ENCODE measurements around the gene NLRP7.
A peak's percentile ranks its signal among the peaks of the same experiment; 100 is the strongest.
"Not testable (repeated sequence)": the region's sequence is repeated elsewhere in the genome, so short reads cannot be mapped to it uniquely, and the experiment has no call there.

NLRP7 gene

DNA sequence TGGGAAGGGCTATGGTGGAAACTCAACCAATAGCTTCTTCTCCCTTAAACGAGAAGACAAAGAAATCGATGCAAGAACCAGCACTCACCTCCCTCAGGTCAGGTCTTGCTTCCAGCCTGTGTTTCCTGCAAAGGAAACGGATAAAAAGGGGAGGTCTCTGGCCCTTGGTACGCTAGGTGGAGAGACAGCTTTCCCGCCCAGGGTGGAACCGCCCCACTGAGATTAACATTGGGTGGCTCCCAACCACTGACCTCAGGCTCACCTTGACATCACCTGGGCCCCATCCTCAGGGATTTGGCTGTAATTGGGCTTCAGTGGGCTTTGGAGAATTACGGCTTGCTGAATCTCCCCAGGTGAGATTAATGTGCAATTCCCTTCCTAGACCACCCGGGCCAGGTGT, at the start of gene NLRP7:
NLRP7 (minus strand) TSS at position 150 of the 400 bp plus-strand sequence.
- no peak for DNase-seq

DNA sequence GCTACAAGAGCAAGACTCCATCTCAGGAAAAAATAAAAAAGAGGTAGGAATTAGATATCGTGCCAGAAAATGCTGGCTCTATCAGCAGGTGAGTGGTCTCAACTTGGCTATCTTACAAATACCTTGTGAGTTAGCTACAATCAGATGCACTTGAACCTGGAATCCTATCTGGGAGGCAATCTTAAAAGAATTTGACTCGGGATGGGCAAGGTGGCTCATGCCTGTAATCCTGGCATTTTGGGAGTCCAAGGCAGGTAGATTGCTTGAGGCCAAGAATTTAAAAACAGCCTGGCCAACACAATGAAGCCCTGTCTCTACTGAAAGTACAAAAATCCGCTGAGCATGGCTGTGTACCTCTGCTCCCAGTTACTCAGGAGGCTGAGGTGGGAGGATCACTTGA, 48.2 kb upstream of the NLRP7 start:
- no peak for DNase-seq

DNA sequence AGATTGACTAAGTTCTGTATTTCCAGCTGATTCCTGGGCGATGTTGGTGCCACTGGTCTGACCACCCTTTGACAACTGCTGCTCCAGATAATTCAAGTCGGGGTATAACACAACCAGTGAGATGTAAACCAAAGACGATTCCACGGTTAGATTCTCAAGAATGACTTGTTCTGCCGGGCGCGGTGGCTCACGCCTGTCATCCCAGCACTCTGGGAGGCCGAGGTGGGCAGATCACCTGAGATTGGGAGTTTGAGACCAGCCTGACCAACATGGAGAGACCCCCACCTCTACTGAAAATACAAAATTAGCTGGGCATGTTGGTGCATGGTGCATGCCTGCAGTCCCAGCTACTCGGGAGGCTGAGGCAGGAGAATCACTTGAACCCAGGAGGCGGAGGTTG, 42.2 kb upstream of the NLRP7 start:
- DNase-seq: not testable (repeated sequence)

DNA sequence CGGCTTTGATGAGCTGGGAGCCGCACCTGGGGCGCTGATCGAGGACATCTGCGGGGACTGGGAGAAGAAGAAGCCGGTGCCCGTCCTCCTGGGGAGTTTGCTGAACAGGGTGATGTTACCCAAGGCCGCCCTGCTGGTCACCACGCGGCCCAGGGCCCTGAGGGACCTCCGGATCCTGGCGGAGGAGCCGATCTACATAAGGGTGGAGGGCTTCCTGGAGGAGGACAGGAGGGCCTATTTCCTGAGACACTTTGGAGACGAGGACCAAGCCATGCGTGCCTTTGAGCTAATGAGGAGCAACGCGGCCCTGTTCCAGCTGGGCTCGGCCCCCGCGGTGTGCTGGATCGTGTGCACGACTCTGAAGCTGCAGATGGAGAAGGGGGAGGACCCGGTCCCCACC, 35.2 kb upstream of the NLRP7 start:
- not testable (repeated sequence) for DNase-seq

DNA sequence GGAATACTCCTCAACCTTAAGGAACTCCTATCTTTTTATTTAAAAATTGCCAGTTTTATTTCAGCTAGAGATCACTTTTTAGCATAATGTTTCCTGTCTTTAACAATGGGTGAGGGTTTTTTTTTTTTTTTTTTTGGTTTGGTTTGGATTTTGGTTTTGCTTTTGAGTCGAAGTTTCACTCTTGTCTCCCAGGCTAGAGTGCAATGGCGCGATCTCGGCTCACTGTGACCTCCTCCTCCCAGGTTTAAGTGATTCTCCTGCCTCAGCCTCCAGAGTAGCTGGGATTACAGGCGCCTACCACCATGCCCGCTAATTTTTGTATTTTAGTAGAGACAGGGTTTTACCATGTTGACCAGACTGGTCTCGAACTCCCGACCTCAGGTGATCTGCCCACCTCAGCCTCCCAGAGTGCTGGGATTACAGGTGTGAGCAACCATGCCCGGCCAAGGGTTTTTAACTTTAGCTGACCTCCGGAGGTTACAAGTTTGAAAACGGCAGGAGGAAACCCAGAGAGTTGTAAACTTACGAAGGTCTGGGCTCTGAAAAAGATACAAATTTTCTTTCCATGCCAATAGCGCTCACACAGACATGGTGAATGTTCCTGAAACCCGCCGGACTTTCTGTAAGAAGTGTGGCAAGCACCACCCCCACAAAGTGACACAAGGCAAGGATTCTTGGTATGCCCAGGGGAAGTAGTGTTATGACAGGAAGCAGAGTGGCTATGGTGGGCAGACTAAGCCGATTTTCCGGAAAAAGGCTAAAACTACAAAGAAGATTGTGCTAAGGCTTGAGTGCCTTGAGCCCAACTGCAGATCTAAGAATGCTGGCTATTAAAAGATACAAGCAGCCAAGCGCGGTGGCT, 26.1 kb upstream of the NLRP7 start:
- peak; percentile 75 for DNase-seq

DNA sequence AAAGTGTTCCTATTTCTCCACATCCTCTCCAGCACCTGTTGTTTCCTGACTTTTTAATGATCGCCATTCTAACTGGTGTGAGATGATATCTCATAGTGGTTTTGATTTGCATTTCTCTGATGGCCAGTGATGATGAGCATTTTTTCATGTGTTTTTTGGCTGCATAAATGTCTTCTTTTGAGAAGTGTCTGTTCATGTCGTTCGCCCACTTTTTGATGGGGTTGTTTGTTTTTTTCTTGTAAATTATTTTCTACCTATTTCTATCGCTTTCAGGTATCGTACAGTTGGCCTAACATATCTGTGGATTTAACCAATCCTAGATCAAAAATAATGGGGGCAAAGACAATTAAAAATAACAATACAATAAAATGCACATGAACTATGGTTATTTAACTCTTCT, 24.1 kb upstream of the NLRP7 start:
- not testable (repeated sequence) for DNase-seq

DNA sequence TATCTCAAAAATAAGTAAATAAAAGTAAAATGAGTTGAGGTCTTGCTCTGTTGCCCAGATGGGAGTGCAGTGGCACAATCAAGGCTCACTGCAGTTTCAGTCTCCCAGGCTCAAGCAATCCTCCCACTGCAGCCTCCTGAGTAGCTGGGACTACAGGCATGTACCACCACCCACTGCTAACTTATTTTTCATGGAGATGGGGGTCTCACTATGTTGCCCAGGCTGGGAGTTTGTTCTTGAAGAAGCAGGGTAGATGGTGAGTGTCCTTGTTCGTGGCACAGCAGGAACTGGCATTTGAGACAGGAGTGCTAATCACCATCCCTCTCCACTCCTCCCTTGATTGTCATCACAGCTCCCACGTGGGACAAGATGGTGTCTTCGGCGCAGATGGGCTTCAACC, 22.3 kb upstream of the NLRP7 start:
- no peak for DNase-seq

DNA sequence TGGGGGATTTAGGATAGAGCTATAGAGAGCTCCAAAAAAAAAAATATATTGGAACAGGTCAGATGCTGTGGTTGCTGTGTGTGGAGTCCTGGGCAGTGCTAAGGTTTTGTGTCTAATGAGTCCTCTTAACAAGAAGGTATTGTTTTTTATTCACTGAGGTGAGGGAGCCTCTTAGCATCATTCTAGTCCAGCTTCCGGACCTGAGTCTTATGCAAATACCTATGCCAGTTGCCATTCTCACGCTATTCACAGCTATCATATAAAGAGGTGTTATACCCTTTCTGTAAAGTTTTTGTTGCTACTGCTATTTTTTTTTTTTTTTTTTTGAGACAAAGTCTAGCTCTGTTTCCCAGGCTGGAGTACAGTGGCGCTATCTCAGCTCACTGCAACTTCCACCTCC, 20.3 kb upstream of the NLRP7 start:
- DNase-seq: no peak

DNA sequence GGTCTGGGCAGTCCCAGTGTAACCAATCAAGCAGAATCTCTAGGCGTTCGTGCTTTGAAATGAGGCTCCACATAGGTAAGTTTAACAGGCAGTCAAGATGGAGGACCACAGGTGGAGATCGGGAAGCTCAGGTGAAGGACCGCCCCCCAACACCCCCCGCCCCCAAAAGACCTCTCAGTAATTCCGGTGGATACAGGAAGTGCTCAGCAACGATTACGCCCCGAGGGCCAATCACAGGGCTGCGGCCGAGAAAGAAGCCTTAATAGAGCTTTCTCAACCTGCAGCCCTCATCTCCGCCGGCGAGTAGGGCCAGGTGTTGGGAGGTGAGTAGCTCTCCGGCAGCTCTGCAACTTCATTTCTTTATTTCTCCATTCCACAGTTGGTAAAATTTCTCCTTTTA, 17.7 kb upstream of the NLRP7 start:
- DNase-seq: not testable (repeated sequence)

DNA sequence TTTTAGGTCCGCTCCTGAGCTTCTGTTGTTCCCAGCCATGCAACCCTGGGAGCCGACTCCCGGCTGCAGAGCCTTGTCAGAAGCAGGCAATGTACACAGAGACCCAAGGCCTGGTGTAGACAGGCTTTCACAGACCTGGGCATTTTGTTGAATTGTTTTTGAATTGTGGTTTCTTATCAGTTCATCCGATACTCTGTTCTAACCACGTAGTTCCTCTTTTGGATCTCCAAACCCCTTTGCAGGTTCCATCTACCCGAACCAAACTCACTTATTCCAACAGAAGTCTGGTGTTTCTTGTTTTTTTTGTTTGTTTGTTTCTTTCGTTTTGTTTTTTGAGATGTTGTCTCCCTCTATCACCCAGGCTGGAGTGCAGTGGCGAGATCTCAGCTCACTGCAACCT, 12.5 kb upstream of the NLRP7 start:
- DNase-seq: peak; percentile 46

DNA sequence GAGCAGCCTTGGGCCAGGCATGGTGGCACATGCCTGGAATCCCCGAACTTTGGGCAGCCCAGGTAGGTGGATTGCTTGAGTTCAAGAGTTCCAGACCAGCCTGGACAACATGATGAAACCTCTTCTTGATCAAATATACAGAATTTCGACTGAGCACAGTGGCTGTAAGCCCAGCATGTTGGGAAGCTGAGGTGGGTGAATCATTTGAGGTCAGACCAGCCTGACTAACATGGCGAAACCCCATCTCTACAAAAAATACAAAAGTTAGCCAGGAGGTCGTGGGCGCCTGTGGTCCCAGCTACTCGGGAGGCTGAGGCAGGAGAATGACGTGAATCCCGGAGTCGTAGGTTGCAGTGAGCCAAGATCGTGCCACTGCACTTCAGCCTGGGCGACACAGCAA, 8.0 kb upstream of the NLRP7 start:
- DNase-seq: no peak

DNA sequence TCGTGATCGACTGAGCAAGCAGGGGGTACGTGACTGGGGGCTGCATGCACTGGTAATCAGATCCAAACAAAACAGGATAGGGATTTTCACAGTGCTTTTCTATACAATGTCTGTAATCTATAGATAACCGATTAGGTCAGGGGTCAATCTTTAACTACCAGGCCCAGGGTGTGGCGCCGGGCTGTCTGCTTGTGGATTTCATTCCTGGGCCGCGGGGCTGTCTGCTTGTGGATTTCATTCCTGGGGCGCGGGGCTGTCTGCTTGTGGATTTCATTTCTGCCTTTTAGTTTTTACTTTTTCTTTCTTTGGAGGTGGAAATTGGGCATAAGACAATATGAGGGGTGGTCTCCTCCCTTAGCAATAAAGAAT, 6.0 kb upstream of the NLRP7 start:
- not testable (repeated sequence) for DNase-seq

DNA sequence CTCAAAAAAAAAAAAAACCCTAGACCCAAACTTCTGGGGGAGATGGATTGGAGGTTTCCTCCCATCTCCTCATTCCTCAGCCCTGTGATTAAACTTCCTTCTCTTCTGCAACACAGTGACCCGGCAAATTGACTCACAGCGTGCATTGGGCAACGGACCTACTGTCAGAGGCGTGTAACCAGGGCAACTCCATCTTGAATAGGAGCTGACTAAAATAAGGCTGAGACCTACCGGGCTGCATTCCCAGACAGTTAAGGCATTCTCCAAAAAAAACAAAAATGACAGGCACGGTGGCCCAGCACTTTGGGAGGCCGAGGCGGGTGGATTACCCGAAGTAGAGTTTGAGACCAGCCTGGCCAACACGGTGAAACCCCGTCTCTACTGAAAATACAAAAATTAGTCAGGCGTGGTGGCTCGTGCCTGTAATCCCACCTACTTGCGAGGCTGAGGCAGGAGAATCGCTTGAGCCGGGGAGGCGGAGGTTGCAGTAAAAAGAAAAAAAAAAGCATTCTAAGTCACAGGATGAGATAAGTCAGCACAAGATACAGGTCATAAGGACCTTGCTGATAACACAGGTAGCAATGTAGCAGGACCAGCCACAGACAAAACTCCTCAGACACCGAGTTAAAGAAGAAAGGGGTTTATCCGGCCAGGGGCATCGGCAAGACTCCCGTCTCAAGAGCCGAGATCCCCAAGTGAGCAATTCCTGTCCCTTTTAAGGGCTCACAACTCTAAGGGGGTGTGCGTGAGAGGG, 5.4 kb upstream of the NLRP7 start:
- no peak for DNase-seq

DNA sequence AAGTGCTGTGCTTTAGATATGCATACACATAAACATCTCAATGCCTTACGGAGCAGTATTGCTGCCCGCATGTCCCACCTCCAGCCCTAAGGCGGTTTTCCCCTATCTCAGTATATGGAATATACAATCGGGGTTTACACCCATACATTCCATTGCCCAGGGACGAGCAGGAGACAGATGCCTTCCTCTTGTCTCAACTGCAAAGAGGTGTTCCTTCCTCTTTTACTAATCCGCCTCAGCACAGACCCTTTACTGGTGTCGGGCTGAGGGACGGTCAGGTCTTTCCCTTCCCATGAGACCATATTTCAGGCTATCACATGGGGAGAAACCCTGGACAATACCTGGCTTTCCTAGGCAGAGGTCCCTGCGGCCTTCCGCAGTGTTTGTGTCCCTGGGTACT, 3.2 kb upstream of the NLRP7 start:
- not testable (repeated sequence) for DNase-seq

DNA sequence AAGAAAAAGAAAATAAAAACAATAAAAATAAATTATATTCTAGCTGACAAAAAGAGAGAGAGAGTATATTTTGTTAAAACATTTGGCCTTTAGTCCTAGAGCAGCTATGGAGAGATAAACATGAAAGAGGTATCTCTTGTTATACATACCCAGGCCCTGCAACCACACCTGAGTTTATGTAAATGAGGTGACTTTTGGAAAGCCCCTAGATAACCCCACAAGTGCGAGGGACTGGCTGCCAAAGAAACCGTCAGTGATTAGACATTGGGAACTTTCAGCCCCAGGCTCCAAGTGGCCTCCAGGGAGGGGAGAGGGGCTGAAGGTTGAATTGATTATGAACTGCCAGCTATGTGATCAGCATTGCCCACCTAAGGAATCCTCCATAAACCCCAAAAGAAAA, 2.1 kb upstream of the NLRP7 start:
- no peak for DNase-seq

DNA sequence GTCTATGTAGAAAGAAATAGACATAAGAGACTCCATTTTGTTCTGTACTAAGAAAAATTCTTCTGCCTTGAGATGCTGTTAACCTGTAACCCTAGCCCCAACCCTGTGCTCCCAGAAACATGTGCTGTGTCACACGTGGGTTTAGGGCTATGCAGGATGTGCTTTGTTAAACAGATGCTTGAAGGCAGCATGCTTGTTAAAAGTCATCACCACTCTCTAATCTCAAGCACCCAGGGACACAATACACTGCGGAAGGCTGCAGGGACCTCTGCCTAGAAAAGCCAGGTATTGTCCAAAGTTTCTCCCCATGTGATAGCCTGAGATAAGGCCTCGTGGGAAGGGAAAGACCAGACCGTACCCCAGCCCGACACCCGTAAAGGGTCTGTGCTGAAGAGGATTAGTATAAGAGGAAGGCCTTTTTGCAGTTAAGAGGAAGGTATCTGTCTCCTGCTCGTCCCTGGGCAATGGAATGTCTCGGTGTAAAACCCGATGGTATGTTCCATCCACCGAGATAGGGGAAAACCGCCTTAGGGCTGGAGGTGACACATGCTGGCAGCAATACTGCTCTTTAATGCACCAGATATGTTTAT, 3.5 kb downstream of the NLRP7 start:
- not testable (repeated sequence) for DNase-seq

DNA sequence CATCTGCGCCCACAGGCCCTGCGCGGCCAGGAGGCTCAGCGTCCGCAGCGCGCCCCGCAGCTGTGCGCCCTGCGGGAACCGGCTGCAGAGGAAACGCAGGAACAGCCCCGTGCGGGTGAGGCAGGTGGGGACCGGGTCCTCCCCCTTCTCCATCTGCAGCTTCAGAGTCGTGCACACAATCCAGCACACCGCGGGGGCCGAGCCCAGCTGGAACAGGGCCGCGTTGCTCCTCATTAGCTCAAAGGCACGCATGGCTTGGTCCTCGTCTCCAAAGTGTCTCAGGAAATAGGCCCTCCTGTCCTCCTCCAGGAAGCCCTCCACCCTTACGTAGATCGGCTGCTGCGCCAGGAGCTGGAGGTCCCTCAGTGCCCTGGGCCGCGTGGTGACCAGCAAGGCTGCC, 7.8 kb downstream of the NLRP7 start:
- not testable (repeated sequence) for DNase-seq

DNA sequence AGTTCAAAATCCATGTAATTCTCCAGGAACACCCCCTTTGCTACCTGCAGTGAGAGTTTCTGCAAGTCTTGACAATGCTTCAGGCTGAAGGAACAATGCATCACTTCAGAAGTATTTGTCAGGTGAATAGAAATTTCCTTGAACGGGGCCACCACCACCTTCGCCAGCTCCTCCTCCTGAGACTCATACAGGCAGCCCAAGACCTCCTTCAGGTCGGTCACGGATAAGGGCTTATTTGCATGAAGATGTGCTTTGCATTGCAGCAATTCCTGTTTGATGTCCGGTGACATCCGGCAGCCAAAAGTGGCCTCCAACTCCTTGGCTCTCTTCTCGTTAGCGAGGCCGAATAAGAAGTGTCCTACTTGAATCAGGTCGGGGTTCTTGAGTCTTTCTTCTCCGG, 8.4 kb downstream of the NLRP7 start:
- no peak for DNase-seq

DNA sequence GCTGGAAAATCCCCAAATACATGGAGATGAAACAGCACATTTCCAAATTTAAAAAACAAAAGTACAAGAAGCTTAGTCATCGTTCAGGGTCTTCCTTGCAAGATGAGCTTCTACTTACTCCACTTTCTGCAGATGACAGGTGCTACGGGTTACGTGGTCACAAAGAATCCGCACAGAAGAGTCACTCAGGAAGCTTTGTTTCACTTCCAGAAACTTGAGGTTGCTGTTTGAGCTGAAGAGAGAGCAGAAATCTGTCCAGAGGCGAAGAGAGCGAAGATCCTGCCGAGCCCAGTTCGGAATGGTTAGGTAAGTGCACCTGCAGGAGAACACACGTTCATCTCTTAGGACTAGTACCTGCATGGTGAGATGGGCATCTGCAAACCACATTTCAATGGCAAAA, 9.4 kb downstream of the NLRP7 start:
- no peak for DNase-seq

DNA sequence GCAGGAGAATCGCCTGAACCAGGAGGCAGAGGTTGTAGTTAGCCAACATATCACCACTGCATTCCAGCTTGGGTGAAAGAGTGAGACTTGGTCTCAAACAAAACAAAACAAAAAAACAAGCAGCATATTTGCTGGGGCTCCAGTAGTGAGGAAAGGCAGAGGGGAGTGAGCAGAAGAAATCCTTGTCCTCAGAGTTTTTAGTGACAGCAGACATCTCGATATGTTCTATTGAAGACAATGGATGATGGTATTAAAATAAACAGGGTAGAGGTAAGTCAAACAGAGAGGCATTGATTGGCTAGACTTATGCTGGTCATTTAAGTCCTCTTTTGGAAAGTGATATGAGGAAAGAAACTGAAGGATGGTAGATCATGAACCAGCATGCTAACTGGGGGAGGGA, 19.0 kb downstream of the NLRP7 start:
- DNase-seq: no peak

DNA sequence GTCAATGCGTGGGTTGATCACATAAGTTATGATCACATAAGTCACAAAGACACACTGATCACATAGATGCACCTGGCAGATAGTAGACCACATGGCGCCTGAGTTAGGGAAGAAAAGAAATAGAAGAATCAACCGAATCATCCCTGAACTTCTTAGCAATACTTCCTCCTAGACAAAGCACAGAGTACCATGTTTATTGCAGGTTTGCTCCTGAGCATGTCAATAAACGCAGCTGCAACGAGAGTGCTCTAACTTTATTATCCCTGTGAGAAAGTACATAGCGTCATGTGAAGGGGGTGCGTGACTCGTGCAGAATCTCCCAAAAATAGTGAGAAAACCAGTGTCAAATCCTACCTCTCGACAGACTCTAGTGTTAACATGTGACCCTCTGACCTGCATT, 24.1 kb downstream of the NLRP7 start:
- DNase-seq: no peak

DNA sequence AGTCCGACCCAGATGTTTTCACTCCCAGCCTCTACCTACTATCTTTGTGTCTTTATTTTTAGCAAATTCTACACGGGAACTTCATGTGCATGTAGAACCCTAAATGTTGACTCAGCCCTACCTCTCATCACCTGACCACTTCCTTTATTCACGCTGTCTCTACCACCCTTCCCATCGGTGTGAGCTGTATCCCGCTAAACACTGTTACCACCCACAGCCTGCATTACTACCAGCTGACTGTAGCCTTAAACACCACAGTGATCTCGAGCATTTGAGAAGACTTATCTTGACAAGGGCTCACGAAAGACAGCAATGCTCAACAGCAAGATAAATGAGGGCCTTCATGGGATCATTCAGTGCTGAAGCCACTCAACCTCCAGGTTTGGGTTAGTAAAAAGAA, 26.2 kb downstream of the NLRP7 start:
- no peak for DNase-seq

DNA sequence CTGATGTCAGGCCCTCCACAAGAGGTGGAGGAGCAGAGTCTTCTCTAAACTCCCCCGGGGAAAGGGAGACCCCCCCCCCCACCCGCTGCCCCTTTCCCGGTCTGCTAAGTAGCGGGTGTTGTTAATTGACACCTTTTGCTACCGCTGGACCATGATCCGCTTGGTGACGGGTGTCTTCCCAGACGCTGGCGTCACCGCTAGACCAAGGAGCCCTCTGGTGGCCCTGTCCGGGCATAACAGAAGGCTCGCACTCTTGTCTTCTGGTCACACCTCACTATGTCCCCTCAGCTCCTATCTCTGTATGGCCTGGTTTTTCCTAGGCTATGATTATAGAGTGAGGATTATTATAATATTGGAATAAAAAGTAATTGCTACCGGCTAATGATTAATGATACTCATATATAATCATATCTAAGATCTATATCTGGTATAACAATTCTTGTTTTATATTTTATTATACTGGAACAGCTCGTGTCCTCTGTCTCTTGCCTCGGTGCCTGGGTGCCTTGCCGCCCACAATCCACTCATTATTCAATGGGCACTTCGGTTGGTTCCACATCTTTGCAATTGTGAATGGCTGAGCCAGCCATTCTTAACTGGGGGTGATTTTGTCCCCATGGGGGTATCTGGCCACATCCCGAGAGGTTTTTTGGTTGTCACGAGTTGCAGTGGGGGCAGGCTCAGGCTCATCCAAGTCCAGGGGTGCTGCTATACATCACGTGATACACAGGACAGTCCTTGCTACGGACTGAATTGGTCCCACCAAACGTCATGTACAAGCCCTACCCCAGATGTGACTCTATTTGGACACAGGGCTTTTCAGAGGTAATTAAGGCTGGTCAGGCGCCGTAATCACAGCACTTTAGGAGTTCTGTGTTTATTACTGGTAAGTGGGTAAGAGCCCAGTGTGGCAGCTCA, 27.4 kb downstream of the NLRP7 start:
- not testable (repeated sequence) for DNase-seq

Measured in KG1 (cell line).